ENCODE measurements around the gene SMIM20.

DNA sequence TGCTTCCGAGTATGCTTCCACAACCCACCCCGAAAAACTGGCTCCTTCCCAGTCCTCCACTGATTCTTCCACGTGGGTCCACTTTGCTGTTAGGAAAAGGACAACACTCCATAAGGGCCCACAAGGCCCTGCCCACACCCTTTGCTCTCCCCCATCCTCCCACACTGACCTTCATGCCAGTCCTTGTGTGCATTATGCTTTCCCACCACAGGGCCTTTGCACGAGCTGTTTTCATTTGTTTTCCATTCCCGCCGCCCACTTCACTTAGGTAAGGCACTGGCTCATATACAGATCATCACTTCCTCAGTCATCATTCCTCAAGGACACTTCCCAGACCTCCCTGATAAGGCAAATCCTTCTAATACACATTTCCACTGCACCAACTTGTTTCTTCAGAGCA is 34.4 kb upstream of the SMIM20 start:
- TF ChIP-seq, protein P1, sequence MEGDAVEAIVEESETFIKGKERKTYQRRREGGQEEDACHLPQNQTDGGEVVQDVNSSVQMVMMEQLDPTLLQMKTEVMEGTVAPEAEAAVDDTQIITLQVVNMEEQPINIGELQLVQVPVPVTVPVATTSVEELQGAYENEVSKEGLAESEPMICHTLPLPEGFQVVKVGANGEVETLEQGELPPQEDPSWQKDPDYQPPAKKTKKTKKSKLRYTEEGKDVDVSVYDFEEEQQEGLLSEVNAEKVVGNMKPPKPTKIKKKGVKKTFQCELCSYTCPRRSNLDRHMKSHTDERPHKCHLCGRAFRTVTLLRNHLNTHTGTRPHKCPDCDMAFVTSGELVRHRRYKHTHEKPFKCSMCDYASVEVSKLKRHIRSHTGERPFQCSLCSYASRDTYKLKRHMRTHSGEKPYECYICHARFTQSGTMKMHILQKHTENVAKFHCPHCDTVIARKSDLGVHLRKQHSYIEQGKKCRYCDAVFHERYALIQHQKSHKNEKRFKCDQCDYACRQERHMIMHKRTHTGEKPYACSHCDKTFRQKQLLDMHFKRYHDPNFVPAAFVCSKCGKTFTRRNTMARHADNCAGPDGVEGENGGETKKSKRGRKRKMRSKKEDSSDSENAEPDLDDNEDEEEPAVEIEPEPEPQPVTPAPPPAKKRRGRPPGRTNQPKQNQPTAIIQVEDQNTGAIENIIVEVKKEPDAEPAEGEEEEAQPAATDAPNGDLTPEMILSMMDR (IDR thresholded peaks at IDR 0.05), result no peak
- TF ChIP-seq POLR2AphosphoS5 (IDR thresholded peaks at IDR 0.05) (no peak), POLR2A (IDR thresholded peaks at IDR 0.05) (no peak), EP300 (IDR thresholded peaks at IDR 0.05) (no peak)
